ENCODE data around the gene LIN7C. TPM values are rescaled to one million over a fixed set of nuclear protein-coding genes. Genes with fewer than 3 reads are reported as not detected.

Gene LIN7C
- total and polyA plus RNA-seq, 2 of the 13 experiments (the other 11 are each of a cell fraction or from before 2014, with no cell fraction given): 14.8 to 37.2 TPM

- Histone ChIP-seq H3K4me2 (ENCODE audit: low read depth, low read length) (no peak overlapping the region), H3K9me3 (ENCODE audit: low read length) (no peaks in the 10 kb centered on the region), H3K27ac (ENCODE audit: extremely low read length, insufficient read depth, low read length) (no peak overlapping the region), H3K79me2 (ENCODE audit: insufficient read depth, low read length) (no peaks in the 10 kb centered on the region), H3K9ac (ENCODE audit: insufficient read depth, low read depth, low read length) (no peak overlapping the region), H4K20me1 (ENCODE audit: insufficient read depth, low read length) (no peaks in the 10 kb centered on the region), H2AFZ (ENCODE audit: low read length) (no peak overlapping the region), H3K27me3 (ENCODE audit: control insufficient read depth in 1 of 2, insufficient read depth in 2 of 2, low read length in 2 of 2) (no peaks in the 10 kb centered on the region), H3K4me3 (replicated peaks in 1 of 3; ENCODE audit: insufficient read depth in 1 of 3, low read depth in 2 of 3, low read length in 3 of 3) (no peak overlapping the region), H3K4me1 (ENCODE audit: insufficient read depth, low read length) (no peaks in the 10 kb centered on the region), H3K36me3 (replicated peaks in 1 of 2; ENCODE audit: control insufficient read depth in 1 of 2, insufficient read depth in 2 of 2, low read length in 2 of 2) (no peaks in the 10 kb centered on the region)
- ATAC-seq: no peak
- in situ Hi-C loops (cut with HindIII; ENCODE audit: extremely low pct_ligation_motif_present, low pct_unique_long_range_greater_than_20kb): no loop called here
- DNase-seq (ENCODE audit: low spot score): no peak
- FAIRE-seq: no peak
- ChIA-PET POLR2A (no interaction called here), CTCF (ENCODE audit: low intra/inter-chr PET ratio, low total read pairs) (no interaction called here)
- intact Hi-C loops (cut with micrococcal nuclease; ENCODE audit: unreplicated experiment): no loop called here
- no TSS peak for BruUV-seq (replicated peaks)
- no peak for TF ChIP-seq E2F1 (CRISPR knock-in tag; IDR thresholded peaks at IDR 0.05)
- TF ChIP-seq THAP8 (CRISPR knock-in tag; IDR thresholded peaks at IDR 0.05; ENCODE audit: borderline replicate concordance): no peak
- TF ChIP-seq PLSCR1 (CRISPR knock-in tag; IDR thresholded peaks at IDR 0.05; ENCODE audit: borderline replicate concordance): no peak
- TF ChIP-seq KLF6 (CRISPR knock-in tag; IDR thresholded peaks at IDR 0.05): no peak
- TF ChIP-seq ZNF749 (CRISPR knock-in tag; IDR thresholded peaks at IDR 0.05; ENCODE audit: borderline replicate concordance): no peak
- TF ChIP-seq LCORL (IDR thresholded peaks at IDR 0.05): no peak
- no peak for TF ChIP-seq LCORL (CRISPR knock-in tag; IDR thresholded peaks at IDR 0.05)
- TF ChIP-seq NR2C2 (CRISPR knock-in tag; IDR thresholded peaks at IDR 0.05; ENCODE audit: borderline replicate concordance): no peak
- no peak for TF ChIP-seq ZSCAN20 (CRISPR knock-in tag; IDR thresholded peaks at IDR 0.05; ENCODE audit: borderline replicate concordance)
- no peak for TF ChIP-seq ZNF33B (CRISPR knock-in tag; IDR thresholded peaks at IDR 0.05)
- TF ChIP-seq ZNF263 (CRISPR knock-in tag; IDR thresholded peaks at IDR 0.05): no peak
- no peak for TF ChIP-seq ZBTB49 (CRISPR knock-in tag; IDR thresholded peaks at IDR 0.05; ENCODE audit: borderline replicate concordance)
- no peak for TF ChIP-seq ATF2 (CRISPR knock-in tag; IDR thresholded peaks at IDR 0.05)
- TF ChIP-seq RFXANK (CRISPR knock-in tag; IDR thresholded peaks at IDR 0.05): no peak
These were observed 22.1 kb upstream of the LIN7C start for GRCh38 chr11:27528712-27529111.
